IMR-90 (cell line): ENCODE data around the gene MAB21L3. TPM values are rescaled to one million over a fixed set of nuclear protein-coding genes. Genes with fewer than 3 reads are reported as not detected.
A peak's percentile ranks its signal among the peaks of the same experiment; 100 is the strongest.

Source experiments
- ATAC-seq: fragments of 200-7000 bp; cut with Tn5 transposase; 2 replicates; pipeline ENCODE4 v1.9.1; 2020; ENCODE audit warnings: low read depth, mild to moderate bottlenecking, moderate library complexity
- BruUV-seq: library from RNA; stranded (reverse); fragments of 400-500 nt; replicated peaks from 2 replicates; lab custom pipeline; 2021; lab: Mats Ljungman, UMichigan
- CTCF ChIA-PET: fragments of 300-600 bp; formaldehyde crosslinking; extraction: SDS; loops from one replicate; lab custom pipeline; 2021; ENCODE audit warnings: antibody characterized with exemption; lab: Yijun Ruan, JAX
- POLR2A ChIA-PET: fragments of 300-600 bp; sonication (Branson Sonifier 250); formaldehyde crosslinking; loops from one replicate; lab custom pipeline; 2022; ENCODE audit warnings: antibody characterized with exemption; ENCODE audit not compliant: unreplicated experiment; lab: Charles Lee
- DNase-seq: peaks from one replicate; pipeline ENCODE4 v3.0.0; 2013
- H2AFZ ChIP-seq: replicated peaks from 2 replicates; pipeline ENCODE3; 2013; ENCODE audit warnings: low read length, mild to moderate bottlenecking; ENCODE audit not compliant: poor library complexity
- H2AK5ac ChIP-seq: 2 replicates; pipeline ENCODE4 v1.6.1; 2013; ENCODE audit warnings: low read depth, low read length, inconsistent platforms
- H2AK9ac ChIP-seq: replicated peaks from 2 replicates; pipeline ENCODE3; 2013; ENCODE audit warnings: mild to moderate bottlenecking, low read depth, low read length, moderate library complexity; ENCODE audit not compliant: poor library complexity
- H2BK120ac ChIP-seq: 2 replicates; pipeline ENCODE4 v1.6.1; 2013; ENCODE audit warnings: low read depth, low read length, inconsistent platforms
- H2BK15ac ChIP-seq: 3 replicates; pipeline ENCODE4 v1.6.1; 2013; ENCODE audit warnings: low read depth, low read length, inconsistent platforms
- H2BK20ac ChIP-seq: 2 replicates; pipeline ENCODE4 v1.6.1; 2013; ENCODE audit warnings: low read depth, mild to moderate bottlenecking, inconsistent platforms, low read length, moderate library complexity
- H2BK5ac ChIP-seq: 2 replicates; pipeline ENCODE4 v1.6.1; 2013; ENCODE audit warnings: mild to moderate bottlenecking, low read depth, low read length, inconsistent platforms; ENCODE audit not compliant: poor library complexity, severe bottlenecking
- H3K14ac ChIP-seq: replicated peaks from 2 replicates; pipeline ENCODE4 v1.6.1; 2013; ENCODE audit warnings: low read depth, low read length, inconsistent platforms
- H3K18ac ChIP-seq: 2 replicates; pipeline ENCODE4 v1.6.1; 2013; ENCODE audit warnings: low read depth, low read length, control low read depth
- H3K23ac ChIP-seq: 2 replicates; pipeline ENCODE4 v1.6.1; 2013; ENCODE audit warnings: low read depth, low read length, inconsistent platforms
- H3K27ac ChIP-seq: 2 replicates; pipeline ENCODE4 v1.5.1; 2013; ENCODE audit warnings: mild to moderate bottlenecking, control low read depth, low read length; ENCODE audit not compliant: insufficient read depth
- H3K27me3 ChIP-seq: 2 replicates; pipeline ENCODE4 v1.6.1; 2013; ENCODE audit warnings: low read length; ENCODE audit not compliant: control insufficient read depth, insufficient read depth
- H3K36me3 ChIP-seq: 2 replicates; pipeline ENCODE4 v1.6.1; 2013; ENCODE audit warnings: low read length, mixed read lengths; ENCODE audit not compliant: control insufficient read depth, insufficient read depth
- H3K4ac ChIP-seq: 2 replicates; pipeline ENCODE4 v1.6.1; 2013; ENCODE audit warnings: low read depth, low read length, inconsistent platforms
- H3K4me1 ChIP-seq: 2 replicates; pipeline ENCODE4 v1.6.1; 2013; ENCODE audit warnings: low read length, mixed read lengths; ENCODE audit not compliant: control insufficient read depth, insufficient read depth
- H3K4me2 ChIP-seq: 2 replicates; pipeline ENCODE4 v1.6.1; 2013; ENCODE audit warnings: low read depth, mild to moderate bottlenecking, control low read depth, low read length, moderate library complexity
- H3K4me3 ChIP-seq: 2 replicates; pipeline ENCODE4 v1.5.1; 2013; ENCODE audit warnings: low read depth, mild to moderate bottlenecking, control low read depth, low read length, moderate library complexity; ENCODE audit not compliant: insufficient read depth
- H3K56ac ChIP-seq: 2 replicates; pipeline ENCODE4 v1.6.1; 2013; ENCODE audit warnings: low read length, inconsistent platforms; ENCODE audit not compliant: insufficient read depth; ENCODE audit errors: extremely low read depth
- H3K79me1 ChIP-seq, 2 experiments: 2 replicates each; pipeline ENCODE4 v1.6.1; 2013; ENCODE audit warnings: low read length in 2 of 2, inconsistent platforms in 1 of 2, low read depth in 1 of 2
- H3K9ac ChIP-seq: 2 replicates; pipeline ENCODE4 v1.6.1; 2013; ENCODE audit warnings: low read depth, low read length, control low read depth
- H3K9me1 ChIP-seq: 2 replicates; pipeline ENCODE4 v1.6.1; 2013; ENCODE audit warnings: low read length, inconsistent platforms; ENCODE audit not compliant: insufficient read depth
- H3K9me3 ChIP-seq: 2 replicates; pipeline ENCODE4 v1.6.1; 2013; ENCODE audit warnings: low read length; ENCODE audit not compliant: control insufficient read depth, insufficient read depth
- H4K20me1 ChIP-seq: 2 replicates; pipeline ENCODE4 v1.6.1; 2013; ENCODE audit warnings: low read length, inconsistent platforms; ENCODE audit not compliant: insufficient read depth
- H4K5ac ChIP-seq: 2 replicates; pipeline ENCODE4 v1.6.1; 2013; ENCODE audit warnings: mild to moderate bottlenecking, low read depth, low read length, control low read depth
- H4K8ac ChIP-seq, 2 experiments: 2 replicates each; pipeline ENCODE4 v1.6.1; 2013; ENCODE audit warnings: low read depth in 2 of 2, low read length in 2 of 2, control low read depth in 1 of 2, inconsistent platforms in 1 of 2
- H4K91ac ChIP-seq: 2 replicates; pipeline ENCODE4 v1.6.1; 2013; ENCODE audit warnings: low read depth, low read length, inconsistent platforms; ENCODE audit not compliant: insufficient read depth
- BHLHE40 ChIP-seq: fragments of 150-350 bp; IDR thresholded peaks from 2 replicates; pipeline ENCODE4 v1.6.1; 2016; ENCODE audit warnings: mild to moderate bottlenecking, low read depth, low read length
- CHD1 ChIP-seq: IDR thresholded peaks from 2 replicates; pipeline ENCODE4 v1.6.1; 2012; ENCODE audit warnings: low read depth, low read length, improper control_type of control experiment
- CTCF ChIP-seq: conservative IDR thresholded peaks from 2 replicates; pipeline ENCODE4 v1.5.1; 2012; ENCODE audit warnings: mild to moderate bottlenecking, low read depth, low read length, improper control_type of control experiment
- MAZ ChIP-seq: IDR thresholded peaks from 2 replicates; pipeline ENCODE4 v1.6.1; 2012; ENCODE audit warnings: low read depth, mild to moderate bottlenecking, low read length, improper control_type of control experiment, moderate library complexity, borderline replicate concordance
- RAD21 ChIP-seq: IDR thresholded peaks from 2 replicates; pipeline ENCODE4 v1.6.1; 2012; ENCODE audit warnings: low read length, improper control_type of control experiment
- SMC3 ChIP-seq: fragments of 150-350 bp; IDR thresholded peaks from 2 replicates; pipeline ENCODE4 v1.6.1; 2016; ENCODE audit warnings: low read depth, mild to moderate bottlenecking, antibody characterized with exemption, low read length, moderate library complexity
- WGBS, 2 experiments: methylation state at CpG; one replicate each; pipeline versions ENCODE4 v1.1.5 to v1.1.7; 2013; ENCODE audit warnings: missing lambda C conversion rate in 2 of 2; ENCODE audit not compliant: insufficient read length in 1 of 2; ENCODE audit errors: extremely low coverage in 2 of 2; 5-methylcytosine and 5-hydroxymethylcytosine counted together
- dilution Hi-C: fragments of 300-500 bp; cut with HindIII; formaldehyde crosslinking; loops from one replicate; pipeline ENCODE4 v1.14.3; 2018; ENCODE audit warnings: low sequenced_read_pairs; ENCODE audit not compliant: unreplicated experiment
- in situ Hi-C: fragments of 300-500 bp; cut with MboI; formaldehyde crosslinking; loops from 3 replicates; pipeline ENCODE4 v1.14.3; 2019; ENCODE audit warnings: low sequenced_read_pairs, inconsistent platforms, mixed read lengths
- intact Hi-C: fragments of 100-400 bp; cut with micrococcal nuclease; formaldehyde crosslinking; loops from 2 replicates; pipeline ENCODE4 v1.10.0; 2022
- polyA plus RNA-seq, 3 experiments: library from polyadenylated mRNA; depleted of rRNA; stranded (reverse); fragments of >200 nt; gene quantifications; 2 replicates each; pipeline ENCODE4 v1.2.3, GENCODE V29; 2012; ENCODE audit warnings: low replicate concordance in 1 of 3
- total RNA-seq: library from RNA; depleted of rRNA; stranded (reverse); fragments of >200 nt; gene quantifications from 2 replicates; pipeline ENCODE4 v1.2.3, GENCODE V29; 2012

MAB21L3 gene
- total and polyA plus RNA-seq, 2 of the 4 experiments (the other 2 are of a cell fraction) = not detected

- in situ Hi-C loops = no loop called here
- peak overlapping the region; percentile 54; the same call in 1 of the 2 replicates for H3K9ac ChIP-seq
- dilution Hi-C loops = no loop called here
Observed at GRCh38 chr1:116151739-116152576, 40.8 kb downstream of the MAB21L3 start.

More at GRCh38 chr1:116151739-116152576, 40.8 kb downstream of the MAB21L3 start:
- Histone ChIP-seq H4K91ac (no peak overlapping the region), H2AFZ (peak overlapping the region; percentile 94), H4K5ac (no peak overlapping the region), H2BK5ac (no peak overlapping the region), H3K9me3 (no peaks in the 10 kb centered on the region), H2BK120ac (no peak overlapping the region), H3K4me1 (no peaks in the 10 kb centered on the region), H3K4me3 (peak overlapping the region; percentile 44), H2BK15ac (no peak overlapping the region; the same call in 2 of the 3 replicates), H3K36me3 (no peaks in the 10 kb centered on the region), H2AK5ac (no peak overlapping the region), H3K9me1 (no peaks in the 10 kb centered on the region), H3K56ac (no peak overlapping the region), H2AK9ac (peak overlapping the region; percentile 42), H3K4ac (no peak overlapping the region), H3K18ac (no peak overlapping the region; the same call in 1 of the 2 replicates), H4K8ac (no peak overlapping the region; a peak in 1 of 4 replicates), H4K20me1 (no peaks in the 10 kb centered on the region), H3K4me2 (peak overlapping the region; percentile 87), H3K27ac (no peak overlapping the region), H3K79me1 (no peaks in the 10 kb centered on the region), H2BK20ac (no peak overlapping the region), H3K14ac (0 out of 2 replicates have a peak overlapping the region, but pooled peaks have one; percentile 32), H3K27me3 (peaks cover 23% of the 10 kb centered on the region), H3K23ac (no peak overlapping the region)
- intact Hi-C loops = loop anchor here (1.0 to 5.0 kb wide), 3 partner anchors 220 to 347 kb away; partner anchors contain the start of gene ATP1A1
- TF ChIP-seq RAD21 = peak; percentile 72
- TF ChIP-seq CHD1 = no peak
- TF ChIP-seq BHLHE40 = no peak
- TF ChIP-seq SMC3 = peak; percentile 73
- peak; percentile 87 for TF ChIP-seq CTCF
- peak; percentile 39; the same call in 1 of the 2 replicates for TF ChIP-seq MAZ
- DNase-seq (peak; percentile 51), ATAC-seq (peak; percentile 100)
- WGBS, 2 experiments = 5% methylated on average over 12 of the region's 46 CpGs; no CpG with 5 or more reads in 1 of the 2 experiments
- ChIA-PET CTCF (interaction anchor here (0.6 to 5.5 kb wide), 5 partner anchors 12 to 347 kb away, joined by 3 to 38 read pairs (median 10); no protein-coding TSS in a partner anchor), POLR2A (no interaction called here)
- BruUV-seq = no TSS peak
